ENCODE results near the gene CEMIP.

DNA sequence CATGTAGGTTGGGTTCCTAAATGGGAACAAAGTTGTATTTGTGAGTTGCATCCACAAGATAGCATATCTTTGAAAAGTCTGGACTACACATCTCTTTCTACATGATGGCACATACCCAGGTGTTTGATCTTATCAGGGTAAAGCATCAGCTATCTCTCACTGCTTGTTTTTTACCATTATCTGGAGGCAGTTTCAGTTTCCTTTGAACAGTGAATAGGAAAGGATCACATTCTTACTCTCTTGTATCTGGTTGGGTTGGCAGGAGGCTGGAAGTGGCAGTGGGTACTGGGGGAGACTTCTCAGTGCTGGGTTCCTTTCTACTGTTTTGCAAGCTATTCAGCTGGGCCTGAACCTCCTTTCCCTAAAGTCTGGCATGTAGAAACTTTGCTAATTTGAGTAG, 4.1 kb downstream of the CEMIP start:
- TF ChIP-seq, protein P1, sequence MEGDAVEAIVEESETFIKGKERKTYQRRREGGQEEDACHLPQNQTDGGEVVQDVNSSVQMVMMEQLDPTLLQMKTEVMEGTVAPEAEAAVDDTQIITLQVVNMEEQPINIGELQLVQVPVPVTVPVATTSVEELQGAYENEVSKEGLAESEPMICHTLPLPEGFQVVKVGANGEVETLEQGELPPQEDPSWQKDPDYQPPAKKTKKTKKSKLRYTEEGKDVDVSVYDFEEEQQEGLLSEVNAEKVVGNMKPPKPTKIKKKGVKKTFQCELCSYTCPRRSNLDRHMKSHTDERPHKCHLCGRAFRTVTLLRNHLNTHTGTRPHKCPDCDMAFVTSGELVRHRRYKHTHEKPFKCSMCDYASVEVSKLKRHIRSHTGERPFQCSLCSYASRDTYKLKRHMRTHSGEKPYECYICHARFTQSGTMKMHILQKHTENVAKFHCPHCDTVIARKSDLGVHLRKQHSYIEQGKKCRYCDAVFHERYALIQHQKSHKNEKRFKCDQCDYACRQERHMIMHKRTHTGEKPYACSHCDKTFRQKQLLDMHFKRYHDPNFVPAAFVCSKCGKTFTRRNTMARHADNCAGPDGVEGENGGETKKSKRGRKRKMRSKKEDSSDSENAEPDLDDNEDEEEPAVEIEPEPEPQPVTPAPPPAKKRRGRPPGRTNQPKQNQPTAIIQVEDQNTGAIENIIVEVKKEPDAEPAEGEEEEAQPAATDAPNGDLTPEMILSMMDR (IDR thresholded peaks at IDR 0.05): no peak
- TF ChIP-seq ZFX (IDR thresholded peaks at IDR 0.05; ENCODE audit: borderline replicate concordance): no peak
